ENCODE results near the gene ZCCHC24.
"Not testable (repeated sequence)": the region's sequence is repeated elsewhere in the genome, so short reads cannot be mapped to it uniquely, and the experiment has no call there.

ZCCHC24 gene

GRCh38 chr10:79346012-79346340, 99.4 kb downstream of the ZCCHC24 start:
- no peak for DNase-seq (ENCODE audit: low spot score)

- DNase-seq (ENCODE audit: low spot score), result no peak
These were observed 100.0 kb downstream of the ZCCHC24 start for GRCh38 chr10:79345241-79346011.

DNA sequence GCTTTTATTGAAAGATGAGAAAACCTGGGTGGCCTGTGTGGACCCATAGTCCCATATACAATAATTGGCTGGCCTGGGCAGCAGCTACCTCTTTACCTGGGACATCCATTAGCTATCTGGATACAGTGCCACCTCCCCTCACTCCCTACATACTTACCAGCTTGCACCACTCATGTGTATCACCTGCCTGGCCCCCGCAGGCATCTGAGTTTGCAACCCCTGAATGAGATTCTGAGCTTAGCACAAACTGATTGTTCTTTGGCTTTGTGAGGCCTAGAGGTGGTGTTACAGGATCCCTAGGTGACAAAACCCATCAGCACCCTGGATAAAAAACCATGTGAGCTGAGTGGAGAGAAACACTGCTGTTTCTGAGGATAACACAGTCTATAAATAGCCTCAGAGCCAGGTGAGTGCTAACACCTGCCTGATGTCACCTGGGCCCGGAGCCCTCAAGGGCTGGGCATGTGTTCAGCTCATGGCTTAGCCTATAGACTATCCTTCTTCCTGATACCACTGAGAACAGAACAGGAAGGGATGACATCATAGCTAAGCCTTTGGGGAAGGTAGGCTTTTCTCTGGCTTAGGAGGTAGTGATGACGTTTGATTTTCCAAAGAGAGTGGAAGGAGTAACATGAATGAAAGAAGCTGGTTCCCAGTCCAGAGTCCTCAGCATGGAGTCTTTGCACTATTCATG, 100.8 kb downstream of the ZCCHC24 start:
- DNase-seq (ENCODE audit: low spot score), result no peak

DNA sequence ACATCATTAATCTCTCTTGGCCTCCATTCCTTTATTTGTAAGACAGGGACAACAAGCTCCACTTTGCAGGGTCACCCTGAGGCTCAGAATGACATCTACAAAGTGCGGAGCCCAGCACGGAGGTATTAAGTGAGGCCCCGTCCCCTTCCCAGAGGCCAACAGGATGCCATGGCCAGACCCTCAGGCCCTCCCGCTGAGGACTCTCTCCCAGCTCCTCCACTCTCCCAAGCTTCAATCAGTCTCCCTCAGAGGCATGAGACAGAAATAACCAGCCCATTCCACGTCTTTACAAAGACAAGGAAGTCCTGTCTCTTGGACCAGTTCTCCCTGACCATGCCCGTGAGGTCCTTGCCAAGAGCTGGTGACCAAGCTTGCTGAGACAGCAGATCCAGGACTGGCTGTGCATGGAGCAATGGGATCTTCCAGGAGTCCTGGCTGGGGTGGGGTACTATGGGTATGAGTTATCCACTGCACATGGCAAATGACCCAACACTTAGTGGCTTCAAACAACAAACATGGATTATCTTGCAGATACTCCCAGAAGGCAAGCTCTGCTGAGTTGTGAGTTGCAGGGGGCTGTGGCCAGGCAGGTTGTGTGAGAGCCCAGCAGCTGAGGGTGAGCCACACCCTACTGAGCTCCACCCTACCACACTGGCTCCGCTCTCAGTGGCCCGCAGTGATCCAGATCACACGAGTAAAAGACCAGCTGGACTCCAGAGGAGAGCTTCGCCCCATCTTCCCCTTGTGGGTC, 102.4 kb downstream of the ZCCHC24 start:
- no peak for DNase-seq (ENCODE audit: low spot score)

DNA sequence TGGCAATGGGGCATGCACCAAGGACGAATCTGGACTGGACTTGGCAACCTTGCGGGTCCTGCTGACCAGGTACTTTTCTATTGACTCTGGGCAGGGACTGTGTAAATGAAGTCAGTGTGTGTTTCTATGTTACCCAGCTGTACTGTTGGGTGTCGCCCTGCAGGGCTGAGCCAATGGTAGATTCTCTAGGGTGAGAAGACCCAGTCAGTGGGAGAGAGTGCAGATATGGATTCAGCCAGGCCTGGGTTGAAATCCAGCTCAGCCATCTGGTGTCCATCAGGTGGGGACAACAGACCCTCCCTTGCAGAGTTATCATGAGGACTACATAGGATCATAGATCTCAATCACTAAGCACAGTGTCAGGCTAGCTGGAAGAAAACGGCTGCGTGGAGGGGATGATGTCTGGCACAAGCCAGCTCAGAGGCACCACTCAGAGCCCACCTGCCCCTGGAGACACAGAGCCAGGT, 103.1 kb downstream of the ZCCHC24 start:
- DNase-seq (ENCODE audit: low spot score), result no peak

DNA sequence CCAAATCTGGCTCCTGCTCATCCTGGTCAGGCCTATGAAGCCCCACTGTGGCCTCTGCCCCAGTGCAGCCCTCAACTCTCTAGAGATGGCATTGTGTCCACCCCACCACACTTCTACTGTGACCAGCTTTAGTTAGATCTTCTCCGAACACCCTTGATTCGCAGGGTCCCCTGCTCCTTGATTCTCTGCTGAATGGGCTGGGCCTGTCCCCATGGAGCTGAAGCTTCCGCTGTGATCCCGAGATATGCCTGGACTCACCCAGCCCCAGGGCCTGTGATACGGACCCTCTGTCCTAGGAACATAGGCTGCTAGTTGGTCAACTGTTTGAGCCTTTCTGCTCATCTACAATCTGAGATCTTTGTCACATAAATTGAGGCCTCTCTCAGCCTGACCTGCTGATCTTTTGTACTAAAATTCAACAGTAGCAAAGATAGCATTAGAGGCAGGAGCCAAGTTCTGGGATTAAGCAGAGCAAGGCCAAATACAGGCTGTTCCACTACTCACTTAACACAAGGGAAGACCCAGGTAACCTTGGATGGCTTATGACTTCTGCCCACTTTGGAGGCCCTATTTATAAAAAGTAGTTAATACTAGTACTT, 104.7 kb downstream of the ZCCHC24 start:
- DNase-seq (ENCODE audit: low spot score), result no peak

- no peak for DNase-seq (ENCODE audit: low spot score)
These were observed 106.2 kb downstream of the ZCCHC24 start for GRCh38 chr10:79339266-79339665.

DNA sequence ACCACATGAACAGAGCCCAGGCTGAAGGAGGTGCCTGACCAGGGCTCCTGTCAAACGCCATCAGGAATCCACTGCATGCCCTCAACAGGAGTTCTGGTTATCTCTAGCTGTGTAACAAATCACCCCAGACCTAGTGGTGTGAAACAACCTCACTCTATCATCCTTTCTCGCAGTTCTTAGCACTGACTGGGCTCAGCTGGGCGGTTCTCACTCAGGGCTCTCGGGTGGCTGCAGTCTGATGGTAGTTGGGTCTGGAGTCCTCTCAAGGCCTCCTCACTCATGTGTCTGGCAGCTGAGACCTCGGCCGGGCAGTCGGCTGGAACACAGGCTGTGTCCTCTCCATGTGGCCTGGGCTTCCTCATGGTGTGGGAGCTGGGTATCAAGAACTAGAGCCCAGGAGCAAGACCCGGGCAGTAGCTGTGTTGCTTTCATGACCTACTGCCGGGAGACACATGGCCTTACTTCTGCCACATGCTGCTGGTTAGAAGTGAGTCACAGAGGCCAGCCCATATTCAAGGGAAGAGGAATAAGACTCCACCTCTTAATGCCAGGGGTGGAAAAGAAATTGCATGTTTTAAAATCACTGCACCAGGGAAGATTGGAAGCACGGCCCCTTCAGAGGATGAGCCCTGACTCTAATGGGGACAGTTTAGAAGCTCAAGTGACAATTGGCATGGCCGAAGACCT, 107.5 kb downstream of the ZCCHC24 start:
- not testable (repeated sequence) for DNase-seq (ENCODE audit: low spot score)

DNA sequence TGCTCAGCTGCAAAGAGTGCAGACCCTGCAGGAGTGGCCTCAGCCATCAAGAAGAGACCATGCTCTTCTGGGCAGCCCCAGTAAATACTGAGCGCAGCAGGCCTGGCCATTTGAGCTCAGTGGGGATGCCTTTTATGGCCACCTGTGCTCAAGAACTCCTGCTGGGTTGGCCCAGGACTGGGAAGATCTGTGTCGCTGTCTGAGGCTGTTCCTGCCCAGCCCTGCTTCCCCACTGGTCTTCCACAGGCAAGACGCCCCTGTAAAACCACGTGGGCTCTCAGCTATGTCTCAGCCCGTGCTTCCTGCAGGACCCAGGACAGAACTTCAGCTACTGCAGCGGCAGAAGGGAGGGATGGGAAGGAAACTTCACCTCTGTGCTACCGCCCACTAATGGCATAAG, 108.7 kb downstream of the ZCCHC24 start:
- no peak for DNase-seq (ENCODE audit: low spot score)

DNA sequence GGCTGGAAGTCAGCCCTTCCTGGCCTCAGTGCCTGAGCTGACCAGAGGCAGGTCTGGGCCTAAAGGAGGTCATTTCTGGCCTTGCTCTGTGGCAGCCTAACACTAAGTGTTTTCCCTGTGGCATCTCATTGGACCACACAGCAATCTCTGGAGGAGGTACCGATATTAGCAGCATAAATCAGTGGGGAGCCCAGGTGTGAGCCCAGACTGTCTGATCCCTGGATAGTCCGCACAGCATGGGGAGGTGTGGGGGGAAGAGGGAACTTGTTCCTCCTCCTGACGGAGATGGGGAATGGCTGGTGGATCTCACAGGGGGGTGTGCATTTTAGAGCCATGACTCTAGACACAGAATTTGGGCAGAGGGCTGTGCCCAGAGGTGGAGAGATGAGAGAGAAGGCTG, 109.1 kb downstream of the ZCCHC24 start:
- no peak for DNase-seq (ENCODE audit: low spot score)

- DNase-seq (ENCODE audit: low spot score), result no peak
These were observed 109.8 kb downstream of the ZCCHC24 start for GRCh38 chr10:79335470-79336235.

GRCh38 chr10:79335094-79335469, 110.3 kb downstream of the ZCCHC24 start:
- DNase-seq (ENCODE audit: low spot score), result no peak

- no peak for DNase-seq (ENCODE audit: low spot score)
These were observed 110.9 kb downstream of the ZCCHC24 start for GRCh38 chr10:79334573-79334972.

GRCh38 chr10:79333513-79333912, 111.9 kb downstream of the ZCCHC24 start:
- DNase-seq (ENCODE audit: low spot score), result no peak

DNA sequence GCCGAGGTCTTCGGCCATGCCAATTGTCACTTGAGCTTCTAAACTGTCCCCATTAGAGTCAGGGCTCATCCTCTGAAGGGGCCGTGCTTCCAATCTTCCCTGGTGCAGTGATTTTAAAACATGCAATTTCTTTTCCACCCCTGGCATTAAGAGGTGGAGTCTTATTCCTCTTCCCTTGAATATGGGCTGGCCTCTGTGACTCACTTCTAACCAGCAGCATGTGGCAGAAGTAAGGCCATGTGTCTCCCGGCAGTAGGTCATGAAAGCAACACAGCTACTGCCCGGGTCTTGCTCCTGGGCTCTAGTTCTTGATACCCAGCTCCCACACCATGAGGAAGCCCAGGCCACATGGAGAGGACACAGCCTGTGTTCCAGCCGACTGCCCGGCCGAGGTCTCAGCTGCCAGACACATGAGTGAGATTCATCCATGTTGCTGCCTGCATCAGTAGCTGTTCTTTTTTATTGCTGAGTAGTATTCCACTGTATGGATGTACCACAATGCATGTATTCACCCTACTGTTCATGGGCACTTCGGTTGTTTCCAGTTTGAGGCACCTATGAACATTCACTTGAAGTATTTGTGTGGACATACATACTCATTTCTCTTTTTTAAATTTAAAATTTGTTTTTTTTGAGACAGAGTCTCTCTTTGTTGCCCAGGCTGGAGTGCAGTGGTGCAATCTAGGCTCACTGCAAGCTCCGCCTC, 112.7 kb downstream of the ZCCHC24 start:
- not testable (repeated sequence) for DNase-seq (ENCODE audit: low spot score)
